Stimulated activated CD8-positive, alpha-beta memory T cell treated with anti-CD3 and anti-CD28 coated beads, Interleukin-4, amount 100 ng/mL, for 48 hours (primary cell): ENCODE results near the gene PEMT.
A peak's percentile ranks its signal among the peaks of the same experiment; 100 is the strongest.
"Not testable (repeated sequence)": the region's sequence is repeated elsewhere in the genome, so short reads cannot be mapped to it uniquely, and the experiment has no call there.

Source experiments
- DNase-seq: peaks from one replicate; pipeline ENCODE4 v3.0.0-alpha.2; 2020

PEMT gene

GRCh38 chr17:17591355-17592298 is at the start of gene PEMT:
Gene PEMT (minus strand): TSS chr17:17591708. CDS start chr17:17591626, 82 bp downstream.
- peak; percentile 92 for DNase-seq

GRCh38 chr17:17639661-17640270 is 48.3 kb upstream of the PEMT start:
- not testable (repeated sequence) for DNase-seq

- no peak for DNase-seq
Observed at GRCh38 chr17:17638467-17638866, 47.0 kb upstream of the PEMT start.

GRCh38 chr17:17636272-17636885 is 44.9 kb upstream of the PEMT start:
- DNase-seq: no peak

- DNase-seq: not testable (repeated sequence)
Observed at GRCh38 chr17:17635537-17636271, 44.2 kb upstream of the PEMT start.

- no peak for DNase-seq
Observed at GRCh38 chr17:17635126-17635525, 43.6 kb upstream of the PEMT start.

GRCh38 chr17:17633310-17633709 is 41.8 kb upstream of the PEMT start:
- DNase-seq: no peak

- not testable (repeated sequence) for DNase-seq
Observed at GRCh38 chr17:17632690-17633089, 41.2 kb upstream of the PEMT start.

GRCh38 chr17:17628388-17629008 is 37.0 kb upstream of the PEMT start:
- DNase-seq: peak; percentile 43

GRCh38 chr17:17626840-17627239 is 35.3 kb upstream of the PEMT start:
- no peak for DNase-seq

GRCh38 chr17:17626151-17626805 is 34.8 kb upstream of the PEMT start:
- no peak for DNase-seq

GRCh38 chr17:17624741-17625140 is 33.2 kb upstream of the PEMT start:
- no peak for DNase-seq

GRCh38 chr17:17623904-17624303 is 32.4 kb upstream of the PEMT start:
- DNase-seq: no peak

GRCh38 chr17:17621254-17621653 is 29.7 kb upstream of the PEMT start:
- no peak for DNase-seq

- peak; percentile 61 for DNase-seq
Observed at GRCh38 chr17:17613708-17614114, 22.2 kb upstream of the PEMT start.

GRCh38 chr17:17612085-17613022 is 20.8 kb upstream of the PEMT start:
- no peak for DNase-seq

GRCh38 chr17:17609121-17609520 is 17.6 kb upstream of the PEMT start:
- DNase-seq: no peak

GRCh38 chr17:17606416-17607000 is 15.0 kb upstream of the PEMT start:
- no peak for DNase-seq

GRCh38 chr17:17605729-17606088 is 14.2 kb upstream of the PEMT start:
- no peak for DNase-seq

GRCh38 chr17:17605083-17605728 is 13.7 kb upstream of the PEMT start:
- DNase-seq: no peak
